MM.1S (cell line): Measurements from ENCODE around the gene ZNF385D.

Experiments used
- EZH2 ChIP-seq: fragments of 300-600 bp; sonication (generic); optimal IDR thresholded peaks from 2 replicates; pipeline ENCODE3; 2017; ENCODE audit warnings: low read depth, mild to moderate bottlenecking, antibody characterized with exemption, low read length, mixed read lengths
- EZH2phosphoT487 ChIP-seq: fragments of 300-600 bp; sonication (generic); IDR thresholded peaks from 2 replicates; pipeline ENCODE4 v1.6.1; 2018; ENCODE audit warnings: antibody characterized with exemption, low read length
- TF ChIP-seq, protein P1 (sequence below): fragments of 300-600 bp; sonication (generic); IDR thresholded peaks from 2 replicates; pipeline ENCODE4 v1.5.1; 2016; ENCODE audit warnings: antibody characterized with exemption, low read length, mixed read lengths

DNA sequence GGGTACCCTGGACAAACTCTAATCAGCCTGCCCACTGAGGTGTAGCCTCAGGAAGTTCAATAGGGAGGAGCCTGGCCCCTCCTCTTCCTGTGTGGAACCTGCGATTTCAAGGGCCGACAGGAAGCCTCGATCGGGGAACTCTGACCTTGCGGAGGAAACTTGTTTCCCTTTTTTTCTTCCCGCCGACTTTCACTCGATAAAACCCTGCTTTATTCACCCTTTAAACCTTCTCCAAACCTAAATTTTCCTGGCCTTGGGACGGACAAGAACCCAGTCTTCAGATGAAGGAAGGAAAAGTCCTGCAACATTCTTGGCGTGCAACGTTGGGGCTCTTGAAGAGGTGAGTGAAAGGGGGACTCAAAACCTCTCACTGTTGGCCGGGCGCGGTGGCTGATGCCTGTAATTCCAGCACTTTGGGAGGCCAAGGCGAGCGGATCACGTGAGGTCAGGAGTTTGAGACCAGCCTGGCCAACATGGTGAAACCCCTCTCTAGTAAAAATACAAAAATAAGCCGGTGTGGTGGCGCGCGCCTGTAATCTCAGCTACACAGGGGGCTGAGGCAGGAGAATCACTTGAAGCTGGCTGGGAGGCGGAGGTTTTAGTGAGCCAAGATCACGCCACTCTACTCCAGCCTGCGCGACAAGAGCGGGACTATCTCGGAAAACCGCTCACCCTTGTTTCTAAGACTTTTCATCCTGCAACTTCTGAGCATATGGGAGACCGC, 208.2 kb downstream of the ZNF385D start:
- TF ChIP-seq, protein P1, sequence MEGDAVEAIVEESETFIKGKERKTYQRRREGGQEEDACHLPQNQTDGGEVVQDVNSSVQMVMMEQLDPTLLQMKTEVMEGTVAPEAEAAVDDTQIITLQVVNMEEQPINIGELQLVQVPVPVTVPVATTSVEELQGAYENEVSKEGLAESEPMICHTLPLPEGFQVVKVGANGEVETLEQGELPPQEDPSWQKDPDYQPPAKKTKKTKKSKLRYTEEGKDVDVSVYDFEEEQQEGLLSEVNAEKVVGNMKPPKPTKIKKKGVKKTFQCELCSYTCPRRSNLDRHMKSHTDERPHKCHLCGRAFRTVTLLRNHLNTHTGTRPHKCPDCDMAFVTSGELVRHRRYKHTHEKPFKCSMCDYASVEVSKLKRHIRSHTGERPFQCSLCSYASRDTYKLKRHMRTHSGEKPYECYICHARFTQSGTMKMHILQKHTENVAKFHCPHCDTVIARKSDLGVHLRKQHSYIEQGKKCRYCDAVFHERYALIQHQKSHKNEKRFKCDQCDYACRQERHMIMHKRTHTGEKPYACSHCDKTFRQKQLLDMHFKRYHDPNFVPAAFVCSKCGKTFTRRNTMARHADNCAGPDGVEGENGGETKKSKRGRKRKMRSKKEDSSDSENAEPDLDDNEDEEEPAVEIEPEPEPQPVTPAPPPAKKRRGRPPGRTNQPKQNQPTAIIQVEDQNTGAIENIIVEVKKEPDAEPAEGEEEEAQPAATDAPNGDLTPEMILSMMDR, result no peak
- TF ChIP-seq EZH2phosphoT487 (no peak), EZH2 (no peak)
